Globus pallidus (tissue), 1 donor: ENCODE results near the gene LRRC8B.

Experiments used
- DNase-seq: peaks from one replicate; pipeline ENCODE4 v3.0.0-alpha.2; 2015; ENCODE audit warnings: low spot score

LRRC8B gene

DNA sequence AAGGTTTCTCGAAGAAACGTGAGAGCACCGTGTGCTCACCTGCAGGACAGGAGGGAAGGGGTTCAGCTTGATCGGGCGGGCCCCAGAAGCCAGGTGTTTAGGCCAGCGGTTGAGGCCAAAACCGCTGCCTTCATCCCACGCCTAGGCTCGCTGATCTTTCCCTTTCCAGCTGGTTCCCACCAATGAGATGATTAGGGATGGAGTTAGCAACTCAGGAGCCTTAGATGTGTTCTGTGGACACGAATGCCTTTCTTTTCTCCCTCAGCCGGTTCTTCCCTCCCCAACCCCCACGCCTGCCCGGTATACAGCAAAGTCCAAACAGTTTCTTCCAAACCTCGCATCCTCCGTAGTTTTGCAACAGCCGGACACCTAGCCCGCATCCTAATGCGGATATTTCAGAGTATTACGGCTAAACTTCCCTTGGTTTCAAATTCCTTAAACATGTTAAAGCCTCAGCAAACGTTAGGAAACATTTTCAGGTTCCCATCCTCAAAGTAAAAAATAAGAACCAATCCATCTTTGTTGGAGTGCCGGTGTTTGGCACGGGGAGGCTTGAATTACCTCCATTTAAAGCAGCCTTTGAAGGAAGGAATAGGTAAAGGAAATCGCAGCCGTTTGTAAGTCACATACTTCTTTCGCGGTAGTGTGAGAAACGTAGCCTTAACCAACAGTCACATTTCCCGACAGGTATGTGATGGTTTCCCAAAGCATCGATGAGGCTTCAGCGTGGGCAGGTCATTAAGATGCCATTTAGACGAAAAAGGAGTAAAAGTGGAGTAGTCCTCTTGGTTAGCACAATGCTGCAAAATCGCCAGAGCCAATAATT lies 109.4 kb downstream of the LRRC8B start:
- DNase-seq, result no peak

DNA sequence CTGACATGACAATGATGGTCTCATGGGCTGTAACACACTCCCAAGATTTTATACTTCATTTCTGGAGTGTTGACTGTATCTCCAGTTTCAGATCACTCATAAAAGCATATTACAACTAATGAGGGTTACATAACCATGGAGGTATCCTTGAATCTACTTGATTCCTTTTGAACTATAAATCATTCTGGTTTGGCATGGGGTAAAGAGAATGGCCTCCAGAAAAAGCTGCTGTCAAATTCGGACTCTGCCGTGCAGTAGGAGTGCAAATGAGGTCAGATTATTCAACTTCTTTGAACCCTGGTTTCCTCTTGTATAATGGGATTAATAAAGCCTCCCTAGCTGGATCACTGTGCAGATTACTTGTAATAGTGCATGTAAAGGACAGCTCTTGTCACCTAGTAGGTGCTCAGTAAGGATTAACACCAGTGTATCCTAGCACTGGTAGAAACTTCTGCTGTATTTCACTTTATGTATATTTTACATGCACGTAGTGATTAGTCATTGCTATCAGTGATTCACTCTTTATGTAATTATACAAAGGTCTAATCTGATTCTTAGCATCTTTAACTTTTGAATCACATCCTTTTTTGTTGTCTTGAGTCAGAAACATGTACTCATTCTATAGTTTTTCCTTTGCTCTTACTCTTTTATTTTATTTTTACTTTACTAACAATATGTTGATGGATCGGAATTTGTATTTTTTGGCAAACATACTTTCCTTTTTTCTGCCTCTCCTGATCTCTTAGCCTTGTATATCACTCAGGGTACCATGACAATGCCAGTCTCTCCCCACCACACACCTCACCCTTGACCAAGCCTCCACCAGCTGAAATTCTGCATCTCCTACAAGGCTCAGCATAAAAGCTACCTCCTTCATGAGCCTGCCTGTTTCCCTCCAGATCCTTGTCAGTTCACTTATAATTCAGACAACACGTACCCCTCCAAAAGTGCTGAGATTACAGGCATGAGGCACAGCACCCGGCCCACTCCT lies 111.5 kb downstream of the LRRC8B start:
- DNase-seq, result no peak

DNA sequence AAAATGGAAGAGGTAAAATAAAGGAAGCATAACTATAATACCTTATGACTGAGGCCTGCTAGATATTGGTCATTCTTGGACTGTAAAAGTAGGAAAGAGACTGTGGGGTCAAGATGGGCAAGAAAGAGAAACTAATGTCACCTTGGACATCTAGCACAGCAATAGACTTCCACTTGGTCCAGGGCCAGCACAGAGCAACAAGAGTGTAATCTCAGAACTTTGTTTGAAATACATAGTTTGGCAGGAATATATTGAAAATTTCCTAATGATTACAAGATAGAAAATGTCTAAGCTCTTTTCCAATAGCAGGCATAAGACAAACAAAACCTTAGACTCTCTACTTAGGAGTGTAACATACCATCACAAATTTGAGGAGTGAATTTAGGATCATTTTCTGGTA lies 112.9 kb downstream of the LRRC8B start:
- no peak for DNase-seq

DNA sequence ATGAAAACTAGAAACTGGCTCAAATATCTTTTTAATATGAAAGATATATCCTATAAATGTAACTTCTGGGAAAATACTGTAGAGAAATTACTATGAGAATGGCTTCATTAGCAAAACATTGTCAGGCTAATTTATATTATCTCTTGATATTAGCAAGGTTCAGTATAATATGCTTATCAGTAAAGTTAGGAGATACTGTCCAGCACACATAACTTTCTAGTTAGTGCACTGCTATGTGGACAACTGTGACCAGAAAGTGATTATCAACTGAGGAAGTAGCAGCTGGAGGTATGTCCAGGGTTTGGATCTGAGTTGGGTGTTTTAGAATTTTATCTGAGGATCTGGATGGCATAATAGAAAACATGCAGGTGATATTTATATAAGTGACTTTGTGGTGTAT lies 115.8 kb downstream of the LRRC8B start:
- no peak for DNase-seq

DNA sequence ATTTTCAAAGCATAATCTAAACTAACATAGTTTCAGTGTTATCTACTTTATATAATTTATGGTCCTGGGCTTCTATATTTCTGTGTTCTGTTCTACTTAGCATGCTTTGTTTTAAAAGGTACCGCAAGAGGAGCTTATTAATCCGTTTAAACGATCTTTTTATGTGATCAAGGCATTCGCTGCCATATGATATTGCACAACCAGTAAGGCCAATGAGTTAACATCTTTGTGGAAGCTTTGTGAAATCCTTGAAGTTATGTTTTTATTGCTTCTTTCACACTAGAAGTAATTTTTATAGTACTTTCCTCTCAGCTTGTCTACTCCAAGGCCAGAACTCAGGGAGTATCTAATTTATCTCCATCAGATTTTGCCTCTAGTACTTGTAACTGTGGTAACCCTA lies 117.2 kb downstream of the LRRC8B start:
- no peak for DNase-seq

DNA sequence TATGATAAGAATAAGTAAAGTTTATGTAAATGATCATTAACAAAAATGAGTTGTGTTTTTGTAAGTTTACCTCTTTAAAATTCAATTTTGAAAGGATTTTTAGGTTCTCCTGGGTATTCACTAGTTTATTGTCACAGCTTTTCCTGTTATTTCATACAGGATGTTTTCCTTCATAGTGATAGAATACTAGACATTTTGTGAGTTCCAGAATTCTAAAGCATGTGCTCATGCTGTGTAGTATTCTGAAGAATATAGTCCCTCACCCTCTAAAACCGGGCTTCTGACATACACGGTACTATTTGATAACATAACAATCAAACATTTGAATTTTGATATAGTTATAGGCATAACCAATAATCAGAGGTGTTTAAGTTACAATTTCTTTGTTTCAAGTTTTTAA lies 118.9 kb downstream of the LRRC8B start:
- DNase-seq, result no peak

DNA sequence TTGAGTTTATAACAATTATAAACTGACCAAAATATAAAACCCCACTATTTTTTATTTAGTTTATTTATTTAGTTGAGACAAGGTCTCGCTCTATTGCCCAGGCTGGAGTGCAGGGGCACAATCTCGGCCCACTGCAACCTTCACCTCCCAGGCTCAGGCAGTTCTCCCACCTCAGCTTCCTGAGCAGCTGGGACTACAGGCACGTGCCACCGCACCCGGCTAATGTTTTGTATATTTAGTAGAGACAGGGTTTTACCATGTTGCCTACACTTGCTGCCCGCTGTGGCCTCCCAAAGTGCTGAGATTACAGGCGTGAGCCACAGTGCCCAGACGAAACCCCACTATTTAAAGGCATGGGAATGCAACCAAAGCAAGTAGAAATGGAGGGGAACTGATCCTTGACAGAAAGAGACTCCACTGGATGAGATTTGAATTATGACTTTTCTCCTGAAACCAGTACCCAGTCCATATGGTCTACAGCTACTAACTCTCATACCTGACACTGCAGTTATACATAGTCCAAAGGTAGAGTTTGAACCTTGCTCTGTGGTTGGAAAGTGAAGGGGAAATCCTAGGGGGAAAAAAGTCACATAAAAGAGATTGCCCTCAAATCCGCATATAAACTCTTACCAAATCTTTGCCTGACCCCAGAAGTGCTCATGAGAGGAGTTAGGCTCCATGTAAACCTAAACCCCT lies 119.6 kb downstream of the LRRC8B start:
- DNase-seq, result no peak

DNA sequence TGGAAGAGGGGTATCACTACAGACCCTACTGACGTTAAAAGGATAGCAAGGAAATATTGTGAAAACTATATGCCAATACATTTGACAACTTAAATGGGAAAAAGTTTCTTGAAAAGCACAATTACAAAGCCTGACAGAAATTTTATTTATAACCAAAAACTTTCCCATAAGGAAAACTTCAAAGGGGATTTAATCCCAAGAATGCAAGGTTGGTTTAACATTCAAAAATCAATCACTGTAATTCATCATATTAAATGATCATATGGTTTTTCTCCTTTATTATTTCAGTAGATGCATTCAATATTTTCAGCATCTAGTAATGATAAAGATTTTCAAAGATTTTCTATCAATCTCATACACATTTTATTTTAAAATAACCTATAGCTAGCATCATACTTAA lies 121.6 kb downstream of the LRRC8B start:
- no peak for DNase-seq
